Fibroblast of gingiva (primary cell): ENCODE results near the gene GSDME.

Source experiments
- DNase-seq: peaks from one replicate; pipeline ENCODE4 v3.0.0-alpha.2; 2011; ENCODE audit warnings: low read depth

Gene GSDME

DNA sequence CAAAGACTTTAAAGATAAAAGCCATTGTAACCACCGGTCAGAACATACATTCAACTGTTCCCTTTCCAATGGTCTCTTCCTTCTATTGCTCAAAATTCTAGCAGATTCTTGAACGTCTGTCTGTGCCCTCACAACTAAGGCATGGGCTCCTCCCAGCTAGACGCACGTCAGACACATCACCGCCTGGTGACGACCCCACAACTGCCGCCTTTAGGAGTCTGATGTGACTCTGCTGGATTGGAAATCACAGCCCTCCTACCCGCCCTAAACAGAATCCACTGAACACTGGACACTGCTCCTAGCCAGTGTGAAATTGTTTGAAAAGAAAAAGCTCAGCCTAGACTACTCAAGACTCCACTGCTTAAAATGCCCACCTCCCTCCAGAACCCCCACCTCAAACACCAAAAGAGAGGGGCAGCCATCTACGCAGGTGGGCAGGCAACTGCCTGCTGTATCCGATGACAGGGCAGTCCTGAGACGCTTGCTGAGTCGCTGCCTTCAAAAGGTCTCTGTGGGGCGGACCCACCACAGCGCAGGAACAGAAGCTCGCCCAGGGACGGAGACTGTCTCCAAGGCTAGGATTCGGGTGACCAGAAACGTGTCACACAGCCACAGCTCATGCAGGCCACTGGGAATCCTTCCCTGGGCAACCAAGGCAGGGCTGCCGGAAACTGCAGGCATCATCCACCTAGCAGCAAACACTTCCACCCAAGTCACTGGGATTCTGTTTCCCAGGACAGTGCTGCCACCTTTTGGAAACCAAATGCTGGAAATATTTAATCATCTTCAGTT is 34.7 kb downstream of the GSDME start:
- DNase-seq: peak; percentile 52

DNA sequence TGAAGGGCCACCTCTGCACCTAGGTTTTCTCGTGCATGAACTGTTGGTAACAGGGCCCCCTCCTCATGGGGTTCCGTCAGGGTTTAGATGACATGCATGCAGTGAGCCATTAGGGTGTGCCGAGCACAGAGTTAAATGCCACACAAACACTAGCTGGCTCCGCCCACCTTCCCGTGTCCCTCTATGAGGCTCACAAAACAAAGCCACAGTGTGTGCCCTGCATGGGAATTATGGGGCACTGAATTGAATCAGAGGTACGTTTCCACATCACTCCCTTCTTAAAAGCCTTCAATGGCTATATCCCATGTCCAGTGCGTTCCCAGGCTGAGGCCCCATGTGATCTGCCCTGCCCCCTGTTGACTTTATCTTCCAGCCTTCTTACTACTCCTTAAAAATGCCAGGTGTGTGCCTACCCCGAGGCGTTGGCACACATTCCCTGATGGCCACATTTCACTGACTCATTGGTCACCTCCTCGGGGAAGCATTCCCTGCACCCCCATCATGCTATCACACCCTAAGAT is 35.7 kb downstream of the GSDME start:
- no peak for DNase-seq

DNA sequence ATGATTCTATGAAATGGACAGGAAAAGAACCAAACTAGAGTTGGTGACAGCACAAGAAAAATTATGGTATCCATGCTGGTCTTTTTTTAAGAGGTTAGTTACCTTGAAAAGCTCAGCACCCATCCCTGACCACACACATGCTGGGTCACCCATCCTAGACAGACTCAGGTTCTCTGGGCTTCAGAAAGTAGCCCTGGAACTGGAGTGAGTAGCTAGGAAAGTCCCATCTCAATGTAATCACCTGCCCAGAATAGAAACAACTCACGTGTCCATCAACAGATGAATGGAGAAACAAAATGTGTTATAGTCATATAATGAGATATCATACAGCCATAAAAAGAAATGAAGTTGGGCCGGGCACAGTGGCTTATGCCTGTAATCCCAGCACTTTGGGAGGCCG is 37.0 kb downstream of the GSDME start:
- no peak for DNase-seq

DNA sequence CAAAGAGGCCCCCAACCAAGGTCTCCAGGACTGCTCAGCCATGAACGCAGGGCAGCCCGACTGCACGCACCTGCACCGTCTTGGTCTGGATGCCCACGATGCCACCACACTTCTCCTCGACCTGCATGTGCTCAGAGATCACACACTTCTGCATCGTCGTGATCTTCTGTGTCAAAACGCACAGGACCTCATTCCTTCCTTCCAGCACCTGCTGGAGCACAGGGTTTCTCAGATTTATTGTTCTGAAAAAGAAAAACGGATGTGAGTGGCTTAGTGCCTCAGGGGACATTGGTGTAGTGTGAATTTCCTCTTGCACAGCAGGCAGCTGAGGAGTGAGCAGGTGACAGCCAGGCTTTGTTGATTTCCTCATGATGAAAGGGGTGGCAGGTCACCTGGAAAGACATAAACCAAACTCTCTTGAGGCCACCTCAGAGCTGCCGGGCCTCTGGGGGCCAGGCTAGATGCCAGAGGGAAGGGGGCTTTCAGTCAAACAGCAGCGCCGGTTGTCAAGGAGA is 38.2 kb downstream of the GSDME start:
- no peak for DNase-seq

DNA sequence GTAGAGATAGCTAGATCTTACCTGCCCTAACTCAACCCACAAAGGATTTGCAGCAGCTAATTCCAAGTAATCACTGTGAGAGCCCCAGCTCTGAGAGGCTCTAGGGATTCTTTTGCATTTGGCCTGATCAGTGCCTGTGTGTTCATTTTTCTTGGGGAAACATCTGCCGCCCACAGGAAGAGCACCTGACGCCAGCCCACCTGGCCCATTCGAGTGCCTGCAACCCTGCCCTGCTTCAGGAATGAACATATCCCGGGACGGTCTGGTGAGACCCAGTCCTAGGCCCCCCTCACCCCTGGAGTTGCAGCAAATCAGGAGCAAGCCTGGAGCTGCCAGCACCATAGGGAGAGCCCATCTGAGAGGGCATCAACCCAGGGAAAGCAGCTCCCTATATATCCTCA is 38.8 kb downstream of the GSDME start:
- DNase-seq: no peak

DNA sequence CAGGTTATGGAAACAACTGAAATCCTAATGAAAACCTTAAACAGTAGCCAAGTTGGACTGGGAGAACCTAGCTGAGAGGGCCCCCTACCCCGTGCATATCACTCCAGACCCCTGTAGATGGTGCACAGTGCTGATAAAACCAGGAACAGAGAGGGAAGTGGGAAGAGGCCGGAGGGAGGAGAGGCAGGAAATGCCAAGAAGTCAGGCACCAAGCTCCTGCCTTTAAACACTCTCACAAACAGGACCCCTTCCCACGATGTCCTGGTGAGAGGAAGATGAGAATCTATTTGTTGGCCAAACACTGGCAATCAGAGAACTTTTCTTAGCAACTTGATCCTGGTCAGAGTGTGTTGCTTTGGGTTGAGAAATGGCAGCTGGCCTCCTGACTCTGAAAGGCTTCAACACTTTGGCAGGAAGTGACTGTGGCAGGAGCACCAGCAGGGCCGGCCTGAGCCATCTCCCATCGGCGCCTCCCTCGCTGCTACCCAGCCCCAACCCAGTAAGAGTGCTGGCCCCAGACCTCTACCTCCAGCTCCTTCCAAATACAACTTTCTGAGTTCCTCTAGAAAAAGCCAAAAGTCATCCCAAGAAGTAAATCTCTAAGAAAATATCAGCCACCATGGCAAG is 39.5 kb downstream of the GSDME start:
- no peak for DNase-seq

DNA sequence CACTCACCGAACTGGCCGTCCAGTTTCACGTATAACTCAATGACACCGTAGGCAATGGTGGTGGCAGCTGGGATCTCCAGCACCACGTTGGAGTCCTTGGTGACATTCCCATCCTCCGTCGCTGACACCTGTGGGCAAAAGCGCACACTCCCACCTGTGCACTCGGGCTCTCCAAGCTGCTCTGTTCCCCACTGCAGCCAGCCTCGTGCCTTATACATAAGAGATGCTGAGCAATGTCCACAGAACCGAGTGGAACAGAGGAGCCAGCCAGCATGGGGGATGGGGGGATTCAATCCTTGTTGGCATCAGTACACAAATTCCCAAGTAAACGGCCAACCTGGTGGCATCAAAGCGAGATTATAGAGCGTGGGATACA is 40.0 kb downstream of the GSDME start:
- DNase-seq: no peak

DNA sequence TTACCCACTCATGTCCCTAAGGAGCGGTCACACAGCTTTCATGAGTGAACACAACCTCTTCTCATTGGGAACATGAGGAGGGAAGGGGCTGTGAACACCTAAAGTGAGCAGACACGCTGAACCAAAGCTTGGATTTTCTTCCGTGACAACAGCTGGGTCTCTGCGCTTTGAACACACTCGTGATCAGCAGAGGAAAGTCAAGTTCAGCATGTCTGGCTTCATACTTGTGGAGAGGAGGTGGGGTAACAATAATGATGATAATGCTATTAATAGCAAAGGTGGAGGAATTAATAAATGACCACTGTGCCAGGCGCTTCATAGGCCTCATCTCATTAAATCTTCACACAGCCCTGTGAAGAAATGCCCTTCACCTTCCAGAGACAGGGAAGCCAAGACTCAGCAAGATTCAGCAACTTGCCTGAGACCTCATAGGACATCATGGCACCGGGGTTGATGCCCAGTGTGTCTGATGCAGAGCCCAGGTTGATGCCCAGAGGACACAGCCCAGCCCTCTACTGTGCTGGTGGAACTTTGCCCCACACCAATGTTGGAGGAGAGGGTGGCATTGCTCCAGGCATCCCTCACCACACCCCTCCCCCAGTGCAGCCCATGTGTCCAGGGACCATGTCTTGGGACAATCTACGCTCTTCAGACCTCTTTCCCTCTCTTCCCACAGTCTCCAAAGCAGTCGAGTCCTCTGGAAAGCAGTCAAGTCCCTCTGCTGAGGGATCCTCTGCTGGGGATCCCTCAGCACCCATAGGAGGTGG is 40.6 kb downstream of the GSDME start:
- no peak for DNase-seq

DNA sequence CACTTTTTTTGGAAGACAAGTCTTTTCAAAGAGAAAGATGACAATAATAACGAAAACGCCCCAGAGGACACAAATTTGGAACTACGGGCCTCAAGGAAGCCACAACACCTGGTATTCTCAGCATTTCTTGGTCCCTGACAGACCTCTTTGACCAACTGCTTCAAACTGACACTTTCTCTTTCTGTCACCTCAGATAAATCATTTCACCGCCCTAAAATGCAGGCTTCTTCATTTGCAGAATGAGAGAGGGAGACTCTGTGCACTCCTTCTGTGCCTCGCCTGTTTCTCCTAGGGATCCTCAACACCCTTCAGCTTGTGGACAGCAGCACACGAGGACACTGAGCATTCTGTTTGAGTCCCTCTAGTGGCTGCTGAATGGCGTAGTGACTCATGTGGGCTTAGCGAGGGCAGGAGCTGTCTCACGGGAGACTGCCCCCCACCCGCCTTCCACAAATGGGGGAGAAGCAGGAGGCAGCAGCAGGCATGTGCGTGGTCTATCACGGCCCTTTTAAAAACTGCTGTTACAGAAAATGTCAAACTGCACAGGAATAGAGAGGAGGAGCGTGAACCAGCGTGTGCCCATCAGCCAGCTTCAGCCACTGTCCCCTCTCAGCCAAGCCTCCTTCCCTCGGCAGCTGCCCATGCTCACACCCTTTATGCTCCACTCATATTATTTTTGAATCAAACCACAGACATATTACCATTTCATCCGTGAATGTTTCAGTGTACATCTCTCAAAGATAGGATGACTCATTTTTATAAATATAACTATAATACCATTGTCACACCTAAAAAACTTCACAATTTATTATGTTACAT is 41.4 kb downstream of the GSDME start:
- DNase-seq: peak; percentile 51

DNA sequence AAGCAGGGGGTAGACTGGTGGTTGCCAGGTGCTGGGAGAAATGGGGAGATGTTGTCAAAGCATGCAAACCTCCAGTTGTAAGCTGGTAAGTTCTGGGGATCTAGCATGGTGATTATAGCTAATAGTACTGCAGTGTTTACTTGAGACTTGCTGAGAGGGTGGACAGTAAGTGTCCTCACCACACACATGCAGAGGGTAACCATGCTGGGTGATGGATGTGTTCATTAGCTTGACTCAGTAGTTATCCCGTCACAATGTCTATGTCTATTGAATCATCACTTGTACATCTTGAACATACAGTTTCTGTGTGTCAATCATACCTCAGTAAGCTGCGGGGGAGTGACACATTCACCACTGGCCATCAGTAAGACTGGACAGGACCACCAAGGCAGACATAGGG is 42.1 kb downstream of the GSDME start:
- no peak for DNase-seq

DNA sequence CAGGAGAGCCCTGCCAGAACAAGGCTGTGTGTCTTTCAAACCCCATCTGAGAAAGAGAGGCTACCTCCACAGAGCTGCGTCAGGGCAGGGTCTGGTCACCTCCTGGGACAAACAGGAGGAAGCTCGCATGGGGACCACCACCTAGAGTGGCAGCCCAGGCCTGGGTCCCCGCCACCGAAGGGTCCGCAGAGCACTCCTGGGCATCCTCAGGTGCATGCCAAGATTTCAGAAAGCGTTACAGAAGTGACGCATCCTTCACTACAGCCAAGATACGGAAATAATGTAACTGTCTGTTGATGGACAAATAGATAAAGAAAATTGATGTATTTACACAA is 42.6 kb downstream of the GSDME start:
- DNase-seq: no peak

DNA sequence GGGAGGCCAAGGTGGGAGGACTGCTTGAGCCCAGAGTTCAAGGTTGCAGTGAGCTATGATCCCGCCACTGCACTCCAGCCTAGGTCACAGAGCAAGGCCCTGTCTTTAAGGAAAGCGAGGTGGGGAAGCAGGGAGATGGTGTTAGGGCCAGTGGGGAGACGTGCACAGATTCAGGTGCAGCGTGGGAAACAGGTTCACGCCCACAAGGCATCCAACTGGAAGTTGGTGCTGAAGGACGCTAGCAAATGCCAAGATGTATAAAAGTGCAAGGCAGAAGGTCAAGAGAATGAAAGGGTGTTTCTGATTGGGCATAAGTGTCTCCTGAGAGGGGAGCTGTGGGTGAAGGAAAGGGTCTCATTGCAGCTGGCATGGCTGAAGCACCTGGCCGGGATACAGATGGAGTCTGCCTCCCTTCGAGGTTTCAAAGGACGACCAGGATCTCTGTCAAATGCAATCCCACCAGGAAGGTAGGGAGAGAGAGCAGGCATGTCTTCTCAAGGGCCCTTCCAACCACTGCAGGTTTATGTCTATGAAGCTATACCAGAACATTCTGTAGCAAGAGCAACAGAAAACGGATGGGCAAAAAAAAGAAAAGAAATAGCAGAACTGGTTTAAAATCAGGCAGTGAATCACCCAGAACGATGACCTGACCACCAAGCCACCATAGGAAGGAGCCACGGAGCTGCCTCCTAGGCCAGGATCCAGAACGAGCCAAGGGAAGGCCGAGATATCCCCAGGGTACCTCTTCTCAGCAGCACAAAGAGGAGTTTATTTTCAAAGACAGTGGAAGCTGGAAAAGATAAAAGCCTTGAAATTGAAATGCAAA is 43.2 kb downstream of the GSDME start:
- DNase-seq: no peak

DNA sequence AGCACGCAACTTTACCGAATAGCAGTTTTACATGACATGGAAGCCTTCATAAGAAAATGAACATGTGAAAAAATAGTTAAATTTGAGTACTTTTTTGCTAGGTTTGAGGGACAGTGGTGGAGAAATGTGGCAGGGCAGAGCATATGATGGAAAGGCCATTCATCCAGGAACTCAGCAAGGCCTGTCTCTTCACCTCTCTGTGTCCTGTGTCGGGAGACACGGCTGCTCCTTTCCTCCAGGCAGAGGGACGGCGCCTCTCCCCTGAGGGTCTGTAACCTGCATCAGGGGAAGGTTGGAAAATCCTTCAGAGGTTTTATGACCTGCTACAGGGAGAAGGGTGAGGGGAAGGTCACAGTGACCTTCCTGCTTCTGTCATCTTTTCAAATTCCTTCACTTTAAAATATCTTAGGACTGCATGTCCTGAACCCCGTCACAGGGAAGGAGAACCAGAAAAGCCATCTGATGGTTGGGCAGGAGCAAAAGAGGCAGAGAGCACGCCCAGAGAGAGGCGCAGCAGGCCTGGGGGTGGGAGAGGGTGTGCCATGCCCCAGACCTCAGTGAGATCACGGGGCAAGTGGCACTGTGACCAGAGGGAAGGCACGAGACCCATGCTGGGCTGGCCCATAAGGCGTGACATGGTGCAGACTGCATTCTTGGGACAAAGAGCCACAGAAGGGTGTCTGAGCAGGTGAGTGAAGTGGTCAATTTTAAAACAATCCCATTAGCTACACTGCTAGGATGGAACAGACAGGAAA is 44.0 kb downstream of the GSDME start:
- no peak for DNase-seq

DNA sequence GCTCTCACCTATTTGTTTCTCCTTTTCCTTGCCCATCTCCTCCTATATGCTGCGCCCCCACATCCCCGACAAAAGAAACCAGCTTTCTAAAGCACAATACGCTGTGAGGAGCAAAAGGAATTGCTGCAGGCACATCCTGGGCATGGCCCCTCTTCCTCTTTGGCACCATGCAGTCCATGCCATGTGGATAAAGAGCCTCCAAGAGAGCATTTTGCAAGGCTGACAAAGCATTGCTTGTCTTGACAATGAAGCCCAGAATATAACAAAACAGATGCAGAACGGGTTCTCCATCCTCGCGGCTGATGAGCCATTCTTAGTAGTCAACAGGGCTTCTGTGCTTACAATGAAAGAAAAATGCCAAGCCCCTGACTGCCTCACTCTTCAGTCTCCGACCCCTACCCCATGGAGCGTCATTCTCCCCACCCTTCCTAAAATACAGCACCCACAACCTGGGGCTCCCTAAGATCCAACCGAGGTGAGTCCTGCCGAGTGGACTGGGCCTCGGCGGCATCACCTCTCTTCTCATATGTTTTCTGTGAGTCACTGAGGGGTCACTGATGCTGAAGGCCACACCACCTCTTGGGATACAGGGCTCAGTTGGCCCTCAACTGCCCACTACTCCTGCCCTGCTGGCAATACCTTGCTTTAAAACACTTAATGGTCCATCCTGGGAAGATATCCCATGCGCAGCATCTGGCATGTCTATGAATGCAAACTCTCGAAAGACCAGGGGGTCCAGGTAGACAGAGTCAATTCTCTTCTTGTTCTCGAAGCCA is 47.5 kb downstream of the GSDME start:
- DNase-seq: no peak

DNA sequence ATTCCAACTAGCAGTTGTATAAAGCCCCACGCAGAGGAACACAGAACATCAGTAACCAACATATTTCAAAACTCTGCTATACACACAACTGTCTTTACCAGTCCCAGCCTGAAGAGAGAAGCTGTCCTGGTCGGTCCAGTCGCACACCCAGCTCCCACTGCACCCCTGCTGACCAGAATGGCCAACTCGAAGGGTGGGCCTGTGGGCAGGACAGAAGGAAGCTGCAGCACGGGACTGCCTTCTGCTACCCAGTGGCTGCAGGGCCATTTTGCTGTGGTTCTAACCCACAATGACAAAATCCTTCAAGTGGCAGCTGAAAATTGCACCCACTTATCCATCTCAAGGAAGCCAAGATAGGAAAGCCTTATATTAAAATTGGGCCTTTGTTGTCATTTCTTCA is 48.2 kb downstream of the GSDME start:
- no peak for DNase-seq

DNA sequence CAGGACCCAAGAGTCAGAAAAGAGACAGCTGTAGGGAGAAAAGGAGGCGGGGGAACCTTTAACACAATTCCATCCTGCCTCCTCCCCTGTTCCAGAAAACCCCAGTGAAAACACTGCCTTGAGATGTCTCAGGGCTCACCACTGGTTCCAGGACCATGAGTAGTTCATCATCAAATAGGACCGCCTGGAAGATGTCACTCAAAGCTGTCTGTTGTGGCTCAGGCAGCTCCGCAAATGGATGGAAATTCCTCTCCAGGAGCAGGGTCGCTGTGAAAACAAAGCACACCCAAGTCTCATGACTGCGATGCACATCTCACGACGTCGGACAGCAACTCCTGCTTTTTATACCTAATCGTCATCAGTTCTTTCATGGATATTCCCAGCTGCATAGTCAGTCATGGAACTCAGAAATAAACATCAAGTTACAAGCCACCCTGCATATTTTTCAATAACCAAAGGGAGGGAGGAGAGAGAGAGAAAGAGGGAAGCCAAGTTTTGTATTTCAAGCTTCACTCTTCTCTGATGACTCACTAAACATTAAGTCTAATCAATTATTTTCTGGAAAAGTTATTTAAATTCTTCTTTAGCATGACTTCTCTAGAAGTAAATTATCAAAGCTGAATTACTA is 49.2 kb downstream of the GSDME start:
- DNase-seq: peak; percentile 58

DNA sequence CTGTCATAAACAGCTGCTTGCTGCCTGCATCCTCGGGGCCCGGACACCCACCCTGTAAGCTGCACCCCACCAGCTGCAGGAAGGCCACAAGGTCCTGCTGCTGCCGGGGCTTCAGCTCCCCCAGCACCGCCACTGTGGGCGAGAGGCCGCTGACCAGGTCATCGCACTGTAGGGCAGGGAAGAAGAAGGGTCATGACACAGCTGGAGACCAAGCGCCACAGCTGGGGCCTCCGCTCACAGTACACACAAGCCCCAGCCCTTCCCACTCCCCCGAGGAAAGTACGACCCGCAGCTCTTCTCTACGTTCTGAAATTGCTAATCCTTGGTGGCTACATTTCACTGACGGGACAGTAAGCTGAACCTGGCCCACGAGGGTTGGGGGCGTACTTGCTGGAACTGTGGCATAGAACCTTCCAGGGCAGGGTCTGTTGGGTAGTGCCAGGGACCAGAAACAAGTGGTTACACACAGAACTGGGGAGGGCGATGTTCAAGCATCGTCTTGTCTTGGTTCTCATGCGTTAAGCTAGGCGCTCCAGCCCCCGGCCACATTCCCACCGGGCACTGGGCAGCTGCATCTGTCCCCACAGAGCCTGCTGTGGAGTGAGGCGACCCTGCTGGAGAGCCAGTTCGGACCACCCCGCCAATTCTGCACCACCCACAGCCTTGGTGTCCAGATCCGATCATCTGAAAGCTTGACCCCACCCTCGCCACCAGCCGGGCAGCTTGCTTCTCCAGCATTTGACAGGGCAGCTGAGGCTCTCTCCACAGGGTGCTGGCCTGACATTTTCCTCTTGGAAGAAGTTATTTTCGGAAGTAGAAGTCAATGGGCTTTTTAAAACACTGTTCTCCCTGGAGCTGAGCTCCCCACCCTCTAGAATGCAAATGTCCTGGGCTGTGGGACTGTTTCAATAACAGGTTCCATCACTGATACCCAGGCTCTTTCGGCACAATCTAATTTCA is 50.8 kb downstream of the GSDME start:
- DNase-seq: no peak

DNA sequence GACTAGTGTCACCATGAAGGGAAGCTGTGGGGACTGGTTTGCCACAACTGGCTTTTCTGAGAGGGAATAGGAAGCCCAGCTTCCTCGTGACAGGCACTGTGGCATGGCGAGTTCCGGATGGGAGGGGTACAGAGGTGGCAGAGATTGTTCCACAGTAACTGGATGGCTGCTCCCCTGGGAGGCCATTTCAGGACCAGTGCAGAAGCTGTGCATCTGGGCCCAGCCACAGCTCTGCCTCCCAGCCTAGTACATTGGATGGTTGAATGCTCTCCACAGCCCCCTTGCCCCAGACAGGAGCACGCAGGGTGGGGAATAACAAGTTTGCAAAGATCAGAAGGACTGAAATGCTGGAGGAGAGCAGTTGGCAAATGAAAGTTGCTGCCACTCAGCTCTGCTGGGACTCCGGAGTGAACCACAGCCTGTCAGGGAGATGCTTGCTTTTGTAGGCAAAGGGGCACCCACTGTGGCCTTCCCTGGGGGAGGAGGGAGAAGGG is 51.8 kb downstream of the GSDME start:
- no peak for DNase-seq
